IMR-90 (cell line): ENCODE measurements around the gene APBB3. TPM values are rescaled to one million over a fixed set of nuclear protein-coding genes. Genes with fewer than 3 reads are reported as not detected.

Experiments
- ATAC-seq: fragments of 200-7000 bp; cut with Tn5 transposase; 2 replicates; pipeline ENCODE4 v1.9.1; 2020; ENCODE audit warnings: low read depth, mild to moderate bottlenecking, moderate library complexity
- BruUV-seq: library from RNA; stranded (reverse); fragments of 400-500 nt; replicated peaks from 2 replicates; lab custom pipeline; 2021; lab: Mats Ljungman, UMichigan
- CTCF ChIA-PET: fragments of 300-600 bp; formaldehyde crosslinking; extraction: SDS; loops from one replicate; lab custom pipeline; 2021; ENCODE audit warnings: antibody characterized with exemption; lab: Yijun Ruan, JAX
- POLR2A ChIA-PET: fragments of 300-600 bp; sonication (Branson Sonifier 250); formaldehyde crosslinking; loops from one replicate; lab custom pipeline; 2022; ENCODE audit warnings: antibody characterized with exemption; ENCODE audit not compliant: unreplicated experiment; lab: Charles Lee
- DNase-seq: peaks from one replicate; pipeline ENCODE4 v3.0.0; 2013
- H2AFZ ChIP-seq: replicated peaks from 2 replicates; pipeline ENCODE3; 2013; ENCODE audit warnings: low read length, mild to moderate bottlenecking; ENCODE audit not compliant: poor library complexity
- H2AK5ac ChIP-seq: 2 replicates; pipeline ENCODE4 v1.6.1; 2013; ENCODE audit warnings: low read depth, low read length, inconsistent platforms
- H2AK9ac ChIP-seq: replicated peaks from 2 replicates; pipeline ENCODE3; 2013; ENCODE audit warnings: mild to moderate bottlenecking, low read depth, low read length, moderate library complexity; ENCODE audit not compliant: poor library complexity
- H2BK120ac ChIP-seq: 2 replicates; pipeline ENCODE4 v1.6.1; 2013; ENCODE audit warnings: low read depth, low read length, inconsistent platforms
- H2BK15ac ChIP-seq: 3 replicates; pipeline ENCODE4 v1.6.1; 2013; ENCODE audit warnings: low read depth, low read length, inconsistent platforms
- H2BK20ac ChIP-seq: 2 replicates; pipeline ENCODE4 v1.6.1; 2013; ENCODE audit warnings: low read depth, mild to moderate bottlenecking, inconsistent platforms, low read length, moderate library complexity
- H2BK5ac ChIP-seq: 2 replicates; pipeline ENCODE4 v1.6.1; 2013; ENCODE audit warnings: mild to moderate bottlenecking, low read depth, low read length, inconsistent platforms; ENCODE audit not compliant: poor library complexity, severe bottlenecking
- H3K14ac ChIP-seq: replicated peaks from 2 replicates; pipeline ENCODE4 v1.6.1; 2013; ENCODE audit warnings: low read depth, low read length, inconsistent platforms
- H3K18ac ChIP-seq: 2 replicates; pipeline ENCODE4 v1.6.1; 2013; ENCODE audit warnings: low read depth, low read length, control low read depth
- H3K23ac ChIP-seq: 2 replicates; pipeline ENCODE4 v1.6.1; 2013; ENCODE audit warnings: low read depth, low read length, inconsistent platforms
- H3K27ac ChIP-seq: 2 replicates; pipeline ENCODE4 v1.5.1; 2013; ENCODE audit warnings: mild to moderate bottlenecking, control low read depth, low read length; ENCODE audit not compliant: insufficient read depth
- H3K27me3 ChIP-seq: 2 replicates; pipeline ENCODE4 v1.6.1; 2013; ENCODE audit warnings: low read length; ENCODE audit not compliant: control insufficient read depth, insufficient read depth
- H3K36me3 ChIP-seq: 2 replicates; pipeline ENCODE4 v1.6.1; 2013; ENCODE audit warnings: low read length, mixed read lengths; ENCODE audit not compliant: control insufficient read depth, insufficient read depth
- H3K4ac ChIP-seq: 2 replicates; pipeline ENCODE4 v1.6.1; 2013; ENCODE audit warnings: low read depth, low read length, inconsistent platforms
- H3K4me1 ChIP-seq: 2 replicates; pipeline ENCODE4 v1.6.1; 2013; ENCODE audit warnings: low read length, mixed read lengths; ENCODE audit not compliant: control insufficient read depth, insufficient read depth
- H3K4me2 ChIP-seq: 2 replicates; pipeline ENCODE4 v1.6.1; 2013; ENCODE audit warnings: low read depth, mild to moderate bottlenecking, control low read depth, low read length, moderate library complexity
- H3K4me3 ChIP-seq: 2 replicates; pipeline ENCODE4 v1.5.1; 2013; ENCODE audit warnings: low read depth, mild to moderate bottlenecking, control low read depth, low read length, moderate library complexity; ENCODE audit not compliant: insufficient read depth
- H3K56ac ChIP-seq: 2 replicates; pipeline ENCODE4 v1.6.1; 2013; ENCODE audit warnings: low read length, inconsistent platforms; ENCODE audit not compliant: insufficient read depth; ENCODE audit errors: extremely low read depth
- H3K79me1 ChIP-seq, 2 experiments: 2 replicates each; pipeline ENCODE4 v1.6.1; 2013; ENCODE audit warnings: low read length in 2 of 2, inconsistent platforms in 1 of 2, low read depth in 1 of 2
- H3K9ac ChIP-seq: 2 replicates; pipeline ENCODE4 v1.6.1; 2013; ENCODE audit warnings: low read depth, low read length, control low read depth
- H3K9me1 ChIP-seq: 2 replicates; pipeline ENCODE4 v1.6.1; 2013; ENCODE audit warnings: low read length, inconsistent platforms; ENCODE audit not compliant: insufficient read depth
- H3K9me3 ChIP-seq: 2 replicates; pipeline ENCODE4 v1.6.1; 2013; ENCODE audit warnings: low read length; ENCODE audit not compliant: control insufficient read depth, insufficient read depth
- H4K20me1 ChIP-seq: 2 replicates; pipeline ENCODE4 v1.6.1; 2013; ENCODE audit warnings: low read length, inconsistent platforms; ENCODE audit not compliant: insufficient read depth
- H4K5ac ChIP-seq: 2 replicates; pipeline ENCODE4 v1.6.1; 2013; ENCODE audit warnings: mild to moderate bottlenecking, low read depth, low read length, control low read depth
- H4K8ac ChIP-seq, 2 experiments: 2 replicates each; pipeline ENCODE4 v1.6.1; 2013; ENCODE audit warnings: low read depth in 2 of 2, low read length in 2 of 2, control low read depth in 1 of 2, inconsistent platforms in 1 of 2
- H4K91ac ChIP-seq: 2 replicates; pipeline ENCODE4 v1.6.1; 2013; ENCODE audit warnings: low read depth, low read length, inconsistent platforms; ENCODE audit not compliant: insufficient read depth
- BHLHE40 ChIP-seq: fragments of 150-350 bp; IDR thresholded peaks from 2 replicates; pipeline ENCODE4 v1.6.1; 2016; ENCODE audit warnings: mild to moderate bottlenecking, low read depth, low read length
- CEBPB ChIP-seq: IDR thresholded peaks from 2 replicates; pipeline ENCODE4 v1.6.1; 2012; ENCODE audit warnings: low read depth, low read length, improper control_type of control experiment
- CHD1 ChIP-seq: IDR thresholded peaks from 2 replicates; pipeline ENCODE4 v1.6.1; 2012; ENCODE audit warnings: low read depth, low read length, improper control_type of control experiment
- FOS ChIP-seq: fragments of 150-350 bp; IDR thresholded peaks from 2 replicates; pipeline ENCODE4 v1.6.1; 2016; ENCODE audit warnings: low read depth, low read length
- MAFK ChIP-seq: IDR thresholded peaks from 2 replicates; pipeline ENCODE4 v1.6.1; 2012; ENCODE audit warnings: low read depth, low read length, improper control_type of control experiment
- MAZ ChIP-seq: IDR thresholded peaks from 2 replicates; pipeline ENCODE4 v1.6.1; 2012; ENCODE audit warnings: low read depth, mild to moderate bottlenecking, low read length, improper control_type of control experiment, moderate library complexity, borderline replicate concordance
- MXI1 ChIP-seq: IDR thresholded peaks from 2 replicates; pipeline ENCODE4 v1.6.1; 2012; ENCODE audit warnings: low read depth, mild to moderate bottlenecking, low read length, moderate library complexity, borderline replicate concordance
- NFE2L2 ChIP-seq: fragments of 150-350 bp; IDR thresholded peaks from 2 replicates; pipeline ENCODE4 v1.6.1; 2016; ENCODE audit warnings: low read depth, mild to moderate bottlenecking, low read length
- POLR2A ChIP-seq: IDR thresholded peaks from 2 replicates; pipeline ENCODE4 v1.6.1; 2012; ENCODE audit warnings: mild to moderate bottlenecking, low read depth, low read length
- RAD21 ChIP-seq: IDR thresholded peaks from 2 replicates; pipeline ENCODE4 v1.6.1; 2012; ENCODE audit warnings: low read length, improper control_type of control experiment
- RCOR1 ChIP-seq: IDR thresholded peaks from 2 replicates; pipeline ENCODE4 v1.6.1; 2012; ENCODE audit warnings: mild to moderate bottlenecking, low read length, improper control_type of control experiment; ENCODE audit not compliant: insufficient replicate concordance
- RFX5 ChIP-seq: IDR thresholded peaks from 2 replicates; pipeline ENCODE4 v1.8.0; 2012; ENCODE audit warnings: low read depth, mild to moderate bottlenecking, low read length, moderate library complexity
- SMC3 ChIP-seq: fragments of 150-350 bp; IDR thresholded peaks from 2 replicates; pipeline ENCODE4 v1.6.1; 2016; ENCODE audit warnings: low read depth, mild to moderate bottlenecking, antibody characterized with exemption, low read length, moderate library complexity
- WGBS, 2 experiments: methylation state at CpG; one replicate each; pipeline versions ENCODE4 v1.1.5 to v1.1.7; 2013; ENCODE audit warnings: missing lambda C conversion rate in 2 of 2; ENCODE audit not compliant: insufficient read length in 1 of 2; ENCODE audit errors: extremely low coverage in 2 of 2; 5-methylcytosine and 5-hydroxymethylcytosine counted together
- dilution Hi-C: fragments of 300-500 bp; cut with HindIII; formaldehyde crosslinking; loops from one replicate; pipeline ENCODE4 v1.14.3; 2018; ENCODE audit warnings: low sequenced_read_pairs; ENCODE audit not compliant: unreplicated experiment
- in situ Hi-C: fragments of 300-500 bp; cut with MboI; formaldehyde crosslinking; loops from 3 replicates; pipeline ENCODE4 v1.14.3; 2019; ENCODE audit warnings: low sequenced_read_pairs, inconsistent platforms, mixed read lengths
- intact Hi-C: fragments of 100-400 bp; cut with micrococcal nuclease; formaldehyde crosslinking; loops from 2 replicates; pipeline ENCODE4 v1.10.0; 2022
- polyA plus RNA-seq, 3 experiments: library from polyadenylated mRNA; depleted of rRNA; stranded (reverse); fragments of >200 nt; gene quantifications; 2 replicates each; pipeline ENCODE4 v1.2.3, GENCODE V29; 2012; ENCODE audit warnings: low replicate concordance in 1 of 3
- total RNA-seq: library from RNA; depleted of rRNA; stranded (reverse); fragments of >200 nt; gene quantifications from 2 replicates; pipeline ENCODE4 v1.2.3, GENCODE V29; 2012
- TF ChIP-seq, protein P1 (sequence below): conservative IDR thresholded peaks from 2 replicates; pipeline ENCODE4 v1.5.1; 2012; ENCODE audit warnings: mild to moderate bottlenecking, low read depth, low read length, improper control_type of control experiment
- TF ChIP-seq, protein P2 (sequence below): fragments of 150-350 bp; IDR thresholded peaks from 2 replicates; pipeline ENCODE4 v1.6.1; 2016; ENCODE audit warnings: low read depth, mild to moderate bottlenecking, low read length, moderate library complexity, borderline replicate concordance
- TF ChIP-seq, protein P3 (sequence below): fragments of 150-350 bp; IDR thresholded peaks from 2 replicates; pipeline ENCODE4 v1.6.1; 2017; ENCODE audit warnings: mild to moderate bottlenecking, antibody characterized with exemption, low read length, low read depth

APBB3 gene
- total and polyA plus RNA-seq, 2 of the 4 experiments (the other 2 are of a cell fraction): 6.6 to 23.8 TPM

DNA sequence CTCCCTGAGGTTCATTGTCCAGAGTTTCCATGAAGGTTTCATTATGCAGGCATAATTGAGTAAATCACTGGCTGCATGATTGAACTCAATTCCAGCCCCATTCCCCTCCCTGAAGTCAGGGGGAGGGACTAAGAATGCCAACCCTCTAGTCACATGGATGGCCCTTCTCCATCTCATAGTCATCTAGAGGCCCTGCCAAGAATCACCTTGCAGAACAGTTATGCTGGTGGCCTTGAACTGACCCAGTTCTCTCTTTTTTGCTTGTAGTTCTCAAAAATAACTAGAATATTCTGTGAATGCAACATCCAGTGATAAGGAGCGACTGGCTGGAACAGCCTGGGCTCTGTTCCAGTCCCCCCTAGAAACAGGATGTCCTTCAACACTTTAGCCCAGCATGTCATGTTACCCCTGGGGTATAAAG is 31.9 kb upstream of the APBB3 start:
- H3K4ac ChIP-seq: no peak overlapping the region
- H3K4me2 ChIP-seq: no peak overlapping the region
- no peaks in the 10 kb centered on the region for H3K9me3 ChIP-seq
- in situ Hi-C loops (no loop called here), dilution Hi-C loops (no loop called here), intact Hi-C loops (no loop called here)
- no peak overlapping the region for H3K14ac ChIP-seq
- TF ChIP-seq MAZ (no peak), CHD1 (no peak), SMC3 (no peak), POLR2A (no peak), NFE2L2 (no peak), FOS (no peak), MXI1 (no peak), RFX5 (no peak), RAD21 (no peak), RCOR1 (no peak), BHLHE40 (no peak), CEBPB (no peak), MAFK (no peak)
- TF ChIP-seq, protein P1, sequence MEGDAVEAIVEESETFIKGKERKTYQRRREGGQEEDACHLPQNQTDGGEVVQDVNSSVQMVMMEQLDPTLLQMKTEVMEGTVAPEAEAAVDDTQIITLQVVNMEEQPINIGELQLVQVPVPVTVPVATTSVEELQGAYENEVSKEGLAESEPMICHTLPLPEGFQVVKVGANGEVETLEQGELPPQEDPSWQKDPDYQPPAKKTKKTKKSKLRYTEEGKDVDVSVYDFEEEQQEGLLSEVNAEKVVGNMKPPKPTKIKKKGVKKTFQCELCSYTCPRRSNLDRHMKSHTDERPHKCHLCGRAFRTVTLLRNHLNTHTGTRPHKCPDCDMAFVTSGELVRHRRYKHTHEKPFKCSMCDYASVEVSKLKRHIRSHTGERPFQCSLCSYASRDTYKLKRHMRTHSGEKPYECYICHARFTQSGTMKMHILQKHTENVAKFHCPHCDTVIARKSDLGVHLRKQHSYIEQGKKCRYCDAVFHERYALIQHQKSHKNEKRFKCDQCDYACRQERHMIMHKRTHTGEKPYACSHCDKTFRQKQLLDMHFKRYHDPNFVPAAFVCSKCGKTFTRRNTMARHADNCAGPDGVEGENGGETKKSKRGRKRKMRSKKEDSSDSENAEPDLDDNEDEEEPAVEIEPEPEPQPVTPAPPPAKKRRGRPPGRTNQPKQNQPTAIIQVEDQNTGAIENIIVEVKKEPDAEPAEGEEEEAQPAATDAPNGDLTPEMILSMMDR: no peak
- TF ChIP-seq, protein P2, sequence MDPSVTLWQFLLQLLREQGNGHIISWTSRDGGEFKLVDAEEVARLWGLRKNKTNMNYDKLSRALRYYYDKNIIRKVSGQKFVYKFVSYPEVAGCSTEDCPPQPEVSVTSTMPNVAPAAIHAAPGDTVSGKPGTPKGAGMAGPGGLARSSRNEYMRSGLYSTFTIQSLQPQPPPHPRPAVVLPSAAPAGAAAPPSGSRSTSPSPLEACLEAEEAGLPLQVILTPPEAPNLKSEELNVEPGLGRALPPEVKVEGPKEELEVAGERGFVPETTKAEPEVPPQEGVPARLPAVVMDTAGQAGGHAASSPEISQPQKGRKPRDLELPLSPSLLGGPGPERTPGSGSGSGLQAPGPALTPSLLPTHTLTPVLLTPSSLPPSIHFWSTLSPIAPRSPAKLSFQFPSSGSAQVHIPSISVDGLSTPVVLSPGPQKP: no peak
- TF ChIP-seq, protein P3, sequence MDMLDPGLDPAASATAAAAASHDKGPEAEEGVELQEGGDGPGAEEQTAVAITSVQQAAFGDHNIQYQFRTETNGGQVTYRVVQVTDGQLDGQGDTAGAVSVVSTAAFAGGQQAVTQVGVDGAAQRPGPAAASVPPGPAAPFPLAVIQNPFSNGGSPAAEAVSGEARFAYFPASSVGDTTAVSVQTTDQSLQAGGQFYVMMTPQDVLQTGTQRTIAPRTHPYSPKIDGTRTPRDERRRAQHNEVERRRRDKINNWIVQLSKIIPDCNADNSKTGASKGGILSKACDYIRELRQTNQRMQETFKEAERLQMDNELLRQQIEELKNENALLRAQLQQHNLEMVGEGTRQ: no peak
- H3K27ac ChIP-seq: no peak overlapping the region
- H3K4me1 ChIP-seq: peaks cover 6% of the 10 kb centered on the region
- no peak overlapping the region for H3K56ac ChIP-seq
- no peak overlapping the region for H3K9ac ChIP-seq
- H2AK9ac ChIP-seq: no peak overlapping the region
- H3K27me3 ChIP-seq: peaks cover 2% of the 10 kb centered on the region
- H2BK120ac ChIP-seq: no peak overlapping the region
- no peak overlapping the region for H2BK20ac ChIP-seq
- ATAC-seq (no peak), DNase-seq (no peak)
- no peak overlapping the region for H2AK5ac ChIP-seq
- H2BK15ac ChIP-seq: no peak overlapping the region
- no peak overlapping the region for H2AFZ ChIP-seq
- H4K5ac ChIP-seq: no peak overlapping the region
- no peak overlapping the region for H3K23ac ChIP-seq
- no peaks in the 10 kb centered on the region for H3K79me1 ChIP-seq
- BruUV-seq: no TSS peak
- ChIA-PET POLR2A (no interaction called here), CTCF (no interaction called here)
- no peaks in the 10 kb centered on the region for H3K36me3 ChIP-seq
- H2BK5ac ChIP-seq: no peak overlapping the region
- H4K8ac ChIP-seq: no peak overlapping the region
- WGBS, 2 experiments: no CpG with 5 or more reads among the region's 1 CpG
- no peak overlapping the region for H4K91ac ChIP-seq
- H4K20me1 ChIP-seq: no peaks in the 10 kb centered on the region
- no peaks in the 10 kb centered on the region for H3K9me1 ChIP-seq
- H3K4me3 ChIP-seq: no peak overlapping the region
- H3K18ac ChIP-seq: no peak overlapping the region
